ENCODE results near the gene GNPTAB.

- TF ChIP-seq, protein P1, sequence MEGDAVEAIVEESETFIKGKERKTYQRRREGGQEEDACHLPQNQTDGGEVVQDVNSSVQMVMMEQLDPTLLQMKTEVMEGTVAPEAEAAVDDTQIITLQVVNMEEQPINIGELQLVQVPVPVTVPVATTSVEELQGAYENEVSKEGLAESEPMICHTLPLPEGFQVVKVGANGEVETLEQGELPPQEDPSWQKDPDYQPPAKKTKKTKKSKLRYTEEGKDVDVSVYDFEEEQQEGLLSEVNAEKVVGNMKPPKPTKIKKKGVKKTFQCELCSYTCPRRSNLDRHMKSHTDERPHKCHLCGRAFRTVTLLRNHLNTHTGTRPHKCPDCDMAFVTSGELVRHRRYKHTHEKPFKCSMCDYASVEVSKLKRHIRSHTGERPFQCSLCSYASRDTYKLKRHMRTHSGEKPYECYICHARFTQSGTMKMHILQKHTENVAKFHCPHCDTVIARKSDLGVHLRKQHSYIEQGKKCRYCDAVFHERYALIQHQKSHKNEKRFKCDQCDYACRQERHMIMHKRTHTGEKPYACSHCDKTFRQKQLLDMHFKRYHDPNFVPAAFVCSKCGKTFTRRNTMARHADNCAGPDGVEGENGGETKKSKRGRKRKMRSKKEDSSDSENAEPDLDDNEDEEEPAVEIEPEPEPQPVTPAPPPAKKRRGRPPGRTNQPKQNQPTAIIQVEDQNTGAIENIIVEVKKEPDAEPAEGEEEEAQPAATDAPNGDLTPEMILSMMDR (IDR thresholded peaks at IDR 0.05) = no peak
- TF ChIP-seq POLR2A (IDR thresholded peaks at IDR 0.05) = no peak
Measured at GRCh38 chr12:101720118-101720517, 110.6 kb downstream of the GNPTAB start.
